HEK293T (cell line): Measurements from ENCODE around the gene GALM.

ENCODE experiments used
- ARNT ChIP-seq: fragments of 450-650 bp; IDR thresholded peaks from 2 replicates; pipeline ENCODE4 v1.6.1; 2017; ENCODE audit warnings: mild to moderate bottlenecking
- BHLHE40 ChIP-seq: fragments of 450-650 bp; IDR thresholded peaks from 2 replicates; pipeline ENCODE4 v1.6.1; 2016; ENCODE audit warnings: mild to moderate bottlenecking, moderate library complexity, borderline replicate concordance
- FOXA1 ChIP-seq: fragments of 450-650 bp; IDR thresholded peaks from 2 replicates; pipeline ENCODE4 v1.6.1; 2016; ENCODE audit warnings: mild to moderate bottlenecking
- FOXK2 ChIP-seq: fragments of 450-650 bp; IDR thresholded peaks from 2 replicates; pipeline ENCODE4 v1.6.1; 2016; ENCODE audit warnings: mild to moderate bottlenecking
- FOXM1 ChIP-seq: fragments of 450-650 bp; IDR thresholded peaks from 2 replicates; pipeline ENCODE4 v1.6.1; 2017; ENCODE audit warnings: mild to moderate bottlenecking, borderline replicate concordance
- HDGF ChIP-seq: fragments of 450-650 bp; IDR thresholded peaks from 2 replicates; pipeline ENCODE4 v1.6.1; 2017; ENCODE audit warnings: antibody characterized with exemption, borderline replicate concordance
- L3MBTL2 ChIP-seq: fragments of 450-650 bp; conservative IDR thresholded peaks from 2 replicates; pipeline ENCODE4 v1.6.1; 2016; ENCODE audit warnings: mild to moderate bottlenecking
- LEF1 ChIP-seq: fragments of 450-650 bp; IDR thresholded peaks from 2 replicates; pipeline ENCODE4 v1.6.1; 2017; ENCODE audit warnings: mild to moderate bottlenecking, borderline replicate concordance
- NFRKB ChIP-seq: fragments of 450-650 bp; IDR thresholded peaks from 2 replicates; pipeline ENCODE4 v1.6.1; 2016; ENCODE audit warnings: mild to moderate bottlenecking, moderate library complexity
- SP1 ChIP-seq: fragments of 450-650 bp; IDR thresholded peaks from 2 replicates; pipeline ENCODE4 v1.6.1; 2017
- SUZ12 ChIP-seq: fragments of 450-650 bp; IDR thresholded peaks from 2 replicates; pipeline ENCODE4 v1.6.1; 2016; ENCODE audit warnings: mild to moderate bottlenecking
- TARDBP ChIP-seq: fragments of 450-650 bp; IDR thresholded peaks from 2 replicates; pipeline ENCODE4 v1.6.1; 2016
- TF ChIP-seq, protein P1 (sequence below): fragments of 450-650 bp; IDR thresholded peaks from 2 replicates; pipeline ENCODE4 v1.6.1; 2016

DNA sequence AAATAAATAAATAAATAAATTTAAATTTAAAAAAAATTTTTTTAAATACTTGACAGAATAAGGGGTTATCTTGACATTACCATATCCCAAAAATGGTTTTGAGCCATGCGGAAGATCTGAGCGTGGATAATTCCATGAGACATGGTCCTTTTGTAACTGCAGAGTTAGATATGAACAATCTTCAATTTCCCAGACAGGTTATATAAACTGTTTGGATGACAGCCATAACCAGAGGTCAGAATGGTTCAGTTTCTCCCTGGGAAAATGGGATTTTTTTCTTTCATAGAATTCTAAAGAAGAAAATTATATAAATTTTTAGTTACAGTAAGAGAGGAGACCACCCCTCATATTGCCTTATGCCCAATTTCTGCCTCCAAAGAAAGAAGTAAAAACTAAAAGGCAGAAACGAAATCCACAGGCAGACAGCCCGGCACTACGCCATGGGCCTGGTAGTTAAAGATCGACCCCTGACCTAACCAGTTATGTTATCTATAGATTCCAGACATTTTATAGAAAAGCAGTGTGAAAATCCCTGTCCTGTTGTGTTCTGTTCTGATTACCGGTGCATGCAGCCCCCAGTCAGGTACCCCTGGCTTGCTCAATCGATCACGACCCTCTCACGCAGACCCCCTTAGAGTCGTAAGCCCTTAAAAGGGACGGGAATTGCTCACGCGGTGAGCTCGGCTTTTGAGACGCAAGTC, 3.0 kb downstream of the GALM start:
- no peak for TF ChIP-seq FOXK2
- TF ChIP-seq SUZ12: no peak
- TF ChIP-seq LEF1: no peak
- no peak for TF ChIP-seq FOXA1
- TF ChIP-seq SP1: no peak
- no peak for TF ChIP-seq TARDBP
- TF ChIP-seq HDGF: no peak
- no peak for TF ChIP-seq FOXM1
- TF ChIP-seq BHLHE40: no peak
- TF ChIP-seq NFRKB: no peak
- TF ChIP-seq, protein P1, sequence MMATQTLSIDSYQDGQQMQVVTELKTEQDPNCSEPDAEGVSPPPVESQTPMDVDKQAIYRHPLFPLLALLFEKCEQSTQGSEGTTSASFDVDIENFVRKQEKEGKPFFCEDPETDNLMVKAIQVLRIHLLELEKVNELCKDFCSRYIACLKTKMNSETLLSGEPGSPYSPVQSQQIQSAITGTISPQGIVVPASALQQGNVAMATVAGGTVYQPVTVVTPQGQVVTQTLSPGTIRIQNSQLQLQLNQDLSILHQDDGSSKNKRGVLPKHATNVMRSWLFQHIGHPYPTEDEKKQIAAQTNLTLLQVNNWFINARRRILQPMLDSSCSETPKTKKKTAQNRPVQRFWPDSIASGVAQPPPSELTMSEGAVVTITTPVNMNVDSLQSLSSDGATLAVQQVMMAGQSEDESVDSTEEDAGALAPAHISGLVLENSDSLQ: no peak
- TF ChIP-seq L3MBTL2: no peak
- no peak for TF ChIP-seq ARNT
